HepG2 (cell line): ENCODE data around the gene DNAJC4. TPM values are rescaled to one million over a fixed set of nuclear protein-coding genes. Genes with fewer than 3 reads are reported as not detected.

Source experiments
- ATF7-NPFF ChIP-seq: sonication (generic); formaldehyde crosslinking; IDR thresholded peaks from 2 replicates; pipeline ENCODE4 v1.8.1; 2023; ENCODE audit warnings: mild to moderate bottlenecking, low read depth, missing genetic modification reagents, moderate library complexity
- HIVEP1 ChIP-seq: sonication (generic); formaldehyde crosslinking; IDR thresholded peaks from 2 replicates; pipeline ENCODE4 v1.4.0; 2020; ENCODE audit warnings: mild to moderate bottlenecking, missing genetic modification reagents
- HNRNPH1 ChIP-seq: fragments of 200-400 bp; formaldehyde crosslinking; optimal IDR thresholded peaks from 2 replicates; pipeline ENCODE3; 2017; ENCODE audit warnings: mild to moderate bottlenecking, low read depth, low read length
- KLF6 ChIP-seq: IDR thresholded peaks from 2 replicates; pipeline ENCODE4 v1.8.0; 2016; ENCODE audit warnings: missing biosample characterization, missing genetic modification reagents
- NFE2L1 ChIP-seq: sonication (generic); formaldehyde crosslinking; IDR thresholded peaks from 2 replicates; pipeline ENCODE4 v1.4.0; 2020; ENCODE audit warnings: missing genetic modification reagents, mild to moderate bottlenecking, borderline replicate concordance
- NR3C1 ChIP-seq: sonication (generic); formaldehyde crosslinking; IDR thresholded peaks from 2 replicates; pipeline ENCODE4 v1.4.0; 2020; ENCODE audit warnings: missing genetic modification reagents
- RFX3 ChIP-seq: IDR thresholded peaks from 2 replicates; pipeline ENCODE4 v1.6.1; 2016; ENCODE audit warnings: missing biosample characterization, missing genetic modification reagents
- SATB2 ChIP-seq: sonication (generic); formaldehyde crosslinking; IDR thresholded peaks from 2 replicates; pipeline ENCODE4 v1.5.0; 2020; ENCODE audit warnings: missing genetic modification reagents
- ZBTB20 ChIP-seq: sonication (generic); formaldehyde crosslinking; IDR thresholded peaks from 2 replicates; pipeline ENCODE4 v1.8.1; 2023; ENCODE audit warnings: missing genetic modification reagents, low read depth, mild to moderate bottlenecking, borderline replicate concordance
- ZEB1 ChIP-seq: IDR thresholded peaks from 2 replicates; pipeline ENCODE4 v1.6.1; 2012; ENCODE audit warnings: mild to moderate bottlenecking, low read depth, inconsistent platforms; ENCODE audit not compliant: insufficient replicate concordance
- ZNF121 ChIP-seq: sonication (generic); formaldehyde crosslinking; IDR thresholded peaks from 2 replicates; pipeline ENCODE4 v1.5.0; 2020; ENCODE audit warnings: mild to moderate bottlenecking, missing genetic modification reagents
- ZNF552 ChIP-seq: sonication (generic); formaldehyde crosslinking; IDR thresholded peaks from 2 replicates; pipeline ENCODE4 v1.9.0; 2022; ENCODE audit warnings: missing genetic modification reagents, mild to moderate bottlenecking, borderline replicate concordance
- ZNF761 ChIP-seq: sonication (generic); formaldehyde crosslinking; conservative IDR thresholded peaks from 2 replicates; pipeline ENCODE4 v1.4.0; 2020; ENCODE audit warnings: mild to moderate bottlenecking, missing genetic modification reagents
- polyA plus RNA-seq, 8 experiments: library from polyadenylated mRNA; depleted of rRNA in 3 of 8; stranded (reverse) in 7 of 8; unstranded in 1 of 8; fragments of >200 nt; fragmentation: Illumina TruSeq in 4 of 8; extraction: Trizol in 4 of 8; gene quantifications; 2 replicates each; pipeline versions ENCODE4 v1.2.1 to v1.2.3, GENCODE V29; 2011 to 2016; ENCODE audit warnings: low read depth in 4 of 8, missing spikeins in 1 of 8, mixed read lengths in 1 of 8; ENCODE audit not compliant: insufficient read depth in 1 of 8
- total RNA-seq, 5 experiments: library from RNA; depleted of rRNA; stranded (reverse); fragments of >200 nt; fragmentation: Illumina TruSeq; extraction: Trizol; gene quantifications; 2 replicates each; pipeline ENCODE4 v1.2.3, GENCODE V29; 2016; ENCODE audit warnings: low read depth in 1 of 5
- TF ChIP-seq, protein P1 (sequence below): IDR thresholded peaks from 2 replicates; pipeline ENCODE4 v1.6.1; 2016; ENCODE audit warnings: control low read depth
- TF ChIP-seq, protein P2 (sequence below), 2 experiments: IDR thresholded peaks; 2 replicates each; pipeline ENCODE4 v1.6.1; 2011 to 2012; ENCODE audit warnings: low read length in 2 of 2, borderline replicate concordance in 1 of 2, low read depth in 1 of 2, mild to moderate bottlenecking in 1 of 2, moderate library complexity in 1 of 2
- TF ChIP-seq, protein P3 (sequence below): sonication (generic); formaldehyde crosslinking; IDR thresholded peaks from 2 replicates; pipeline ENCODE4 v1.9.0; 2021; ENCODE audit warnings: missing genetic modification reagents, borderline replicate concordance
- TF ChIP-seq, protein P4 (sequence below): IDR thresholded peaks from 2 replicates; pipeline ENCODE4 v1.4.0; 2020; ENCODE audit warnings: mild to moderate bottlenecking, missing genetic modification reagents
- TF ChIP-seq, protein P5 (sequence below): sonication (generic); formaldehyde crosslinking; IDR thresholded peaks from 2 replicates; pipeline ENCODE4 v1.4.0; 2020; ENCODE audit warnings: low read depth, mild to moderate bottlenecking, missing genetic modification reagents

DNAJC4 gene
- total and polyA plus RNA-seq, 2 of the 13 experiments (the other 11 are each of a cell fraction or from before 2014, with no cell fraction given), result 10.3 to 60.8 TPM

DNA sequence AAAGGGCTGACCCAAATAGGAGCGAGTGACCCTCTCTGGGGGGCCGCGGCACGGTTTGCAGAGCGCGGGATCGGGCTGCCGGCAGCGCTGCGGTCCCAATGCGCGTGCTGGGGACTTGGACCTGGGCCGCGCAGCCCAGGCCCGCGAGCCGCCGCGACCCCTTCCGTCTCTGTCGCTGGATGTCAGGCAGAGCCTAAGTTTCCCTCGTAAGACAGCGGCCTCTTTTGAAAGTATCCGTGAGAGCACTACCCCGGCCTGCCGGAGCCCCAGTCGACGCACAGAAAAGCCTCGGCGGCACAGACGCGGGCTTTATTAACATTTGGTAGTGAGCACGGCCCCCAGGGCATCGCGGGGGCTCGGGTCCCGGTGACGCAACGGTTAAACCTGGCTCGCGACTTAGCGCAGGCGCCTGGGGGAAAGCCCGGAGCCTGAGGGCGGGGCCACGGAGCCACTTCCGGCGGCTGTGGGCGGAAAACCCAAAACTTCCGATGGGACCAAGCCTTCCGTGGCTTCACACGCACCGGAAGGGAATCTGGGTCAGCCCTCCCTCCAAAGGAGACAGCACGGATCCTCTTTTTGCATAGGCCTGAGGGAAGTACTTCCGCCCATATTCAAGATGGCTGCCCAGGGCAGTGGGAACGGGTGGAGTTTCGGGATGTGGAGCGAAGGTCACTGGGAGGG lies 39.3 kb downstream of the DNAJC4 start (continued):
- TF ChIP-seq, protein P1, sequence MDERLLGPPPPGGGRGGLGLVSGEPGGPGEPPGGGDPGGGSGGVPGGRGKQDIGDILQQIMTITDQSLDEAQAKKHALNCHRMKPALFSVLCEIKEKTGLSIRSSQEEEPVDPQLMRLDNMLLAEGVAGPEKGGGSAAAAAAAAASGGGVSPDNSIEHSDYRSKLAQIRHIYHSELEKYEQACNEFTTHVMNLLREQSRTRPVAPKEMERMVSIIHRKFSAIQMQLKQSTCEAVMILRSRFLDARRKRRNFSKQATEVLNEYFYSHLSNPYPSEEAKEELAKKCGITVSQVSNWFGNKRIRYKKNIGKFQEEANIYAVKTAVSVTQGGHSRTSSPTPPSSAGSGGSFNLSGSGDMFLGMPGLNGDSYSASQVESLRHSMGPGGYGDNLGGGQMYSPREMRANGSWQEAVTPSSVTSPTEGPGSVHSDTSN (CRISPR knock-in tag), result no peak
- TF ChIP-seq RFX3 (CRISPR knock-in tag), result 0 out of 2 replicates have a peak, but pooled peaks have one; percentile 13
- 0 out of 2 replicates have a peak, but pooled peaks have one; percentile 15 for TF ChIP-seq SATB2 (CRISPR knock-in tag)
- no peak for TF ChIP-seq ZBTB20 (CRISPR knock-in tag)
- TF ChIP-seq, protein P2, sequence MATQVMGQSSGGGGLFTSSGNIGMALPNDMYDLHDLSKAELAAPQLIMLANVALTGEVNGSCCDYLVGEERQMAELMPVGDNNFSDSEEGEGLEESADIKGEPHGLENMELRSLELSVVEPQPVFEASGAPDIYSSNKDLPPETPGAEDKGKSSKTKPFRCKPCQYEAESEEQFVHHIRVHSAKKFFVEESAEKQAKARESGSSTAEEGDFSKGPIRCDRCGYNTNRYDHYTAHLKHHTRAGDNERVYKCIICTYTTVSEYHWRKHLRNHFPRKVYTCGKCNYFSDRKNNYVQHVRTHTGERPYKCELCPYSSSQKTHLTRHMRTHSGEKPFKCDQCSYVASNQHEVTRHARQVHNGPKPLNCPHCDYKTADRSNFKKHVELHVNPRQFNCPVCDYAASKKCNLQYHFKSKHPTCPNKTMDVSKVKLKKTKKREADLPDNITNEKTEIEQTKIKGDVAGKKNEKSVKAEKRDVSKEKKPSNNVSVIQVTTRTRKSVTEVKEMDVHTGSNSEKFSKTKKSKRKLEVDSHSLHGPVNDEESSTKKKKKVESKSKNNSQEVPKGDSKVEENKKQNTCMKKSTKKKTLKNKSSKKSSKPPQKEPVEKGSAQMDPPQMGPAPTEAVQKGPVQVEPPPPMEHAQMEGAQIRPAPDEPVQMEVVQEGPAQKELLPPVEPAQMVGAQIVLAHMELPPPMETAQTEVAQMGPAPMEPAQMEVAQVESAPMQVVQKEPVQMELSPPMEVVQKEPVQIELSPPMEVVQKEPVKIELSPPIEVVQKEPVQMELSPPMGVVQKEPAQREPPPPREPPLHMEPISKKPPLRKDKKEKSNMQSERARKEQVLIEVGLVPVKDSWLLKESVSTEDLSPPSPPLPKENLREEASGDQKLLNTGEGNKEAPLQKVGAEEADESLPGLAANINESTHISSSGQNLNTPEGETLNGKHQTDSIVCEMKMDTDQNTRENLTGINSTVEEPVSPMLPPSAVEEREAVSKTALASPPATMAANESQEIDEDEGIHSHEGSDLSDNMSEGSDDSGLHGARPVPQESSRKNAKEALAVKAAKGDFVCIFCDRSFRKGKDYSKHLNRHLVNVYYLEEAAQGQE (IDR thresholded peaks at IDR 0.05; ENCODE audit: borderline replicate concordance in 1 of 2, low read depth in 1 of 2, low read length in 2 of 2), result no peak
- peak; percentile 29 for TF ChIP-seq HNRNPH1
- TF ChIP-seq ZNF552 (CRISPR knock-in tag), result no peak
- peak; percentile 79 for TF ChIP-seq KLF6 (CRISPR knock-in tag)
- peak; percentile 42; the same call in 1 of the 2 replicates for TF ChIP-seq ATF7-NPFF (CRISPR knock-in tag)
- TF ChIP-seq ZNF121, result peak; percentile 79
- TF ChIP-seq, protein P3, sequence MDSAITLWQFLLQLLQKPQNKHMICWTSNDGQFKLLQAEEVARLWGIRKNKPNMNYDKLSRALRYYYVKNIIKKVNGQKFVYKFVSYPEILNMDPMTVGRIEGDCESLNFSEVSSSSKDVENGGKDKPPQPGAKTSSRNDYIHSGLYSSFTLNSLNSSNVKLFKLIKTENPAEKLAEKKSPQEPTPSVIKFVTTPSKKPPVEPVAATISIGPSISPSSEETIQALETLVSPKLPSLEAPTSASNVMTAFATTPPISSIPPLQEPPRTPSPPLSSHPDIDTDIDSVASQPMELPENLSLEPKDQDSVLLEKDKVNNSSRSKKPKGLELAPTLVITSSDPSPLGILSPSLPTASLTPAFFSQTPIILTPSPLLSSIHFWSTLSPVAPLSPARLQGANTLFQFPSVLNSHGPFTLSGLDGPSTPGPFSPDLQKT (CRISPR knock-in tag), result no peak; the same call in 1 of the 2 replicates
- TF ChIP-seq NR3C1 (CRISPR knock-in tag), result no peak
- TF ChIP-seq, protein P4, sequence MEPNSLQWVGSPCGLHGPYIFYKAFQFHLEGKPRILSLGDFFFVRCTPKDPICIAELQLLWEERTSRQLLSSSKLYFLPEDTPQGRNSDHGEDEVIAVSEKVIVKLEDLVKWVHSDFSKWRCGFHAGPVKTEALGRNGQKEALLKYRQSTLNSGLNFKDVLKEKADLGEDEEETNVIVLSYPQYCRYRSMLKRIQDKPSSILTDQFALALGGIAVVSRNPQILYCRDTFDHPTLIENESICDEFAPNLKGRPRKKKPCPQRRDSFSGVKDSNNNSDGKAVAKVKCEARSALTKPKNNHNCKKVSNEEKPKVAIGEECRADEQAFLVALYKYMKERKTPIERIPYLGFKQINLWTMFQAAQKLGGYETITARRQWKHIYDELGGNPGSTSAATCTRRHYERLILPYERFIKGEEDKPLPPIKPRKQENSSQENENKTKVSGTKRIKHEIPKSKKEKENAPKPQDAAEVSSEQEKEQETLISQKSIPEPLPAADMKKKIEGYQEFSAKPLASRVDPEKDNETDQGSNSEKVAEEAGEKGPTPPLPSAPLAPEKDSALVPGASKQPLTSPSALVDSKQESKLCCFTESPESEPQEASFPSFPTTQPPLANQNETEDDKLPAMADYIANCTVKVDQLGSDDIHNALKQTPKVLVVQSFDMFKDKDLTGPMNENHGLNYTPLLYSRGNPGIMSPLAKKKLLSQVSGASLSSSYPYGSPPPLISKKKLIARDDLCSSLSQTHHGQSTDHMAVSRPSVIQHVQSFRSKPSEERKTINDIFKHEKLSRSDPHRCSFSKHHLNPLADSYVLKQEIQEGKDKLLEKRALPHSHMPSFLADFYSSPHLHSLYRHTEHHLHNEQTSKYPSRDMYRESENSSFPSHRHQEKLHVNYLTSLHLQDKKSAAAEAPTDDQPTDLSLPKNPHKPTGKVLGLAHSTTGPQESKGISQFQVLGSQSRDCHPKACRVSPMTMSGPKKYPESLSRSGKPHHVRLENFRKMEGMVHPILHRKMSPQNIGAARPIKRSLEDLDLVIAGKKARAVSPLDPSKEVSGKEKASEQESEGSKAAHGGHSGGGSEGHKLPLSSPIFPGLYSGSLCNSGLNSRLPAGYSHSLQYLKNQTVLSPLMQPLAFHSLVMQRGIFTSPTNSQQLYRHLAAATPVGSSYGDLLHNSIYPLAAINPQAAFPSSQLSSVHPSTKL (CRISPR knock-in tag), result no peak; the same call in none of the 2 replicates
- TF ChIP-seq, protein P5, sequence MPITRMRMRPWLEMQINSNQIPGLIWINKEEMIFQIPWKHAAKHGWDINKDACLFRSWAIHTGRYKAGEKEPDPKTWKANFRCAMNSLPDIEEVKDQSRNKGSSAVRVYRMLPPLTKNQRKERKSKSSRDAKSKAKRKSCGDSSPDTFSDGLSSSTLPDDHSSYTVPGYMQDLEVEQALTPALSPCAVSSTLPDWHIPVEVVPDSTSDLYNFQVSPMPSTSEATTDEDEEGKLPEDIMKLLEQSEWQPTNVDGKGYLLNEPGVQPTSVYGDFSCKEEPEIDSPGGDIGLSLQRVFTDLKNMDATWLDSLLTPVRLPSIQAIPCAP (CRISPR knock-in tag), result no peak
- peak; percentile 25; the same call in 1 of the 2 replicates for TF ChIP-seq HIVEP1 (CRISPR knock-in tag)
- no peak for TF ChIP-seq NFE2L1 (CRISPR knock-in tag)
- no peak for TF ChIP-seq ZEB1
- no peak; the same call in 1 of the 2 replicates for TF ChIP-seq ZNF761 (CRISPR knock-in tag)
